Activated effector memory CD4-positive, alpha-beta T cell treated with Interleukin-2 at 50 U/mL for 16 hours (primary cell): ENCODE results near the gene ZNF786.
"Not testable (repeated sequence)": the region's sequence is repeated elsewhere in the genome, so short reads cannot be mapped to it uniquely, and the experiment has no call there.

Experiments
- DNase-seq: peaks from one replicate; pipeline ENCODE4 v3.0.0-alpha.2; 2020

ZNF786 gene

GRCh38 chr7:149090397-149091195 is at the start of gene ZNF786:
ZNF786 (minus strand) TSS chr7:149090718; CDS start chr7:149090640, 78 bp downstream.
- DNase-seq, result peak; percentile 87

DNA sequence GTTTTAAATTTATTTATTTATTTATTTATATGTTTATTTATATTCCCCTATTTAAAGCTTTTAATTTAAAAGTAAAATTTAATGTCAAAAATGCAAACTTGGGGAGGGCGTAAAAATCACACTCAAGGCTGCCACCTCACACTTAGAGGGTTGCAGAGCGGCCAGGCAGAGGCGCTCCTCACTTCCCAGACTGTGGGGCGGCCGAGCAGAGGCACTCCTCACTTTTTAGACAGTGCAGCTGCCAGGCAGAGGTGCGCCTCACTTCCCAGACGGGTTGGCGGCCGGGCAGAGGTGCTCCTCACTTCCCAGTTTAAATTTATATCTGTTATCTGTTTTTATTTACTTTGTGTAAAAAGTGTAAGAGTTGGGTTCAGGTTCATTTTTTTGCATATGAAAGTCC is 45.6 kb upstream of the ZNF786 start:
- DNase-seq, result no peak

DNA sequence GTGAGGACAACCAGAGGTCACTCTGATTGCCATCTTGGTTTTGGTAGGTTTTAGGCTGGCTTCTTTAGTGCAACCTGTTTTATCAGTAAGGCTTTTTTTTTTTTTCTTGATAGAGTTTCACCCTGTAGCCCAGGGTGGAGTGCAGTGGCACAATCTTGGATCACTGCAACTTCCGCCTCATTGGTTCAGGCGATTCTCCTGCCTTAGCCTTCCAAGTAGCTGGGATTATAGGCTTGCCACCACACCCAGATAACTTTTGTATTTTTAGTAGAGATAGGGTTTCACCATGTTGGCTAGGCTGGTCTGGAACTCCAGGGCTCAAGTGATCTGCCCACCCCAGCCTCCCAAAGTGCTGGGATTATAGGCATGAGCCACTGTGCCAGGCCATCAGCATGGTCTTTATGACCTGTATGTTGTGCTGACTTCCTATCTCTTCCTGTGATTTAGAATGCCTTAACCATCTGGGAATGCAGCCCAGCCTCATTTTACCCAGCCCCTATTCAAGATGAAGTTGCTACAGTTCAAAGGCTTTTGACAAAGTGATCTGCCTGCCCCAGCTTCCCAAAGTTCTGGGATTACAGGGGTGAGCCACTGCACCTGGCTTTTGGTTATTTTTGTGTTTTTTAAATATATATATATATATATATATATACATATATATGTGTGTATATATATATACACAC is 42.7 kb upstream of the ZNF786 start:
- no peak for DNase-seq

DNA sequence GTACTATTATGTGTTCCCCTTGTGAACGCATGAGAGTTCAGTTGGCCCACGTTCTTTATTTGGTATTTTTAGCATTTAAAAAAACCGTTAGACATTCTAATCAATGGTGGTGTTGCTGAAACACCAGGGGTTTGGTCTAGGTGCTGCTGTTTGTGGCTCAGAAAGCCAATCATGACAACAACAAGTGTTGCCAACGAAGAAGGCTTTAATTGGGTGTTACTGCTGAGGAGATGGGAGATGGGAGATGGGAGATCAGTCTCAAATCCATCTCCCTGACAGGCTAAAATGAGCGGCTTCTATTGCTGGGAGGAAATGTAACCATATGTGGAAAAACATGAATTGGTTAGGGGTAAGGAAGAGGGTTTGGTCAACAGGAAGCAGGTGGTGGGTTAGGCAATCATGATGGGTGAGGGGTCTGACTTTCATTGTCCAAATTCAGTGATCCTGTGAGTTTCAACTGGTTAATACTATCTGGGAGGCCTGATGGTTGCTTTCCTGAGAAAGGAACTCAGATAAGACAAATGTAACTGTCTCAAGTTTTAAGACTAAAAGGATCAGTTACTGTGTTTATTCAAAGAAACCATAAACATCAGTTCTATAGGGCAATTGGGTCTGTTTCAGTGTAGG is 40.2 kb upstream of the ZNF786 start:
- DNase-seq, result no peak

DNA sequence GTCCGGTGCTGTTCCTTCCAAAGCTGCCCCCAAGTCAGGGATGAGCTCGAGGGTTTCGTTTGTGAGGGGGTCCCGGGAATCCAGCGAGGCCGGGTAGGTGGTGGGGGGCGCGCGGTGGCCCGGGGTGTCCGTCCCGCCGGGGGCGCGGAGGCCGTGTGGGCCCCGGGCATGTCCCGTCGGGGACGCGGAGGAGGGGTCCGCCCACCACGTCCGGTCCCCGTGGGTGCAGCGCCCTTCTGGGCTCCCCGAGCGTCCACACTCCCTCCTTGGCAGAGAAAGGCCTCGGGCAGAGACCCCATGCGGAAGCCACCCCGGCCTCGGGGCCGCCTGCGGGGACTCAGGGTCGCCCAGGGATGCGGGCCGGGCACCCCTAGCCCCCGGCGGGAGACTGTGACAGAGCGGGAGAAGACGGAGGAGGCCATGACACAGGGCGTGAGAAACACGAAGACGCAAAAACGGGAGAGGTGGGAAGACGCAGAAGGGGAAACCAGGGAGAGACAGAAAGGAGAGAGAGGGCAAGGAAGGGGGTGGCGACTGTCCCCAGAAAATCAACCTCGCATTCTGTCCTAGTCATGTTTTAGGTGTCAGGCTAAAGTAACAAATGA is 36.2 kb upstream of the ZNF786 start:
- peak; percentile 53 for DNase-seq

- DNase-seq, result peak; percentile 94
Observed at GRCh38 chr7:149125863-149126661, 35.5 kb upstream of the ZNF786 start, which contains the start of gene ZNF425. ZNF425 (minus strand) TSS chr7:149126324; CDS start chr7:149126213, 111 bp downstream.

DNA sequence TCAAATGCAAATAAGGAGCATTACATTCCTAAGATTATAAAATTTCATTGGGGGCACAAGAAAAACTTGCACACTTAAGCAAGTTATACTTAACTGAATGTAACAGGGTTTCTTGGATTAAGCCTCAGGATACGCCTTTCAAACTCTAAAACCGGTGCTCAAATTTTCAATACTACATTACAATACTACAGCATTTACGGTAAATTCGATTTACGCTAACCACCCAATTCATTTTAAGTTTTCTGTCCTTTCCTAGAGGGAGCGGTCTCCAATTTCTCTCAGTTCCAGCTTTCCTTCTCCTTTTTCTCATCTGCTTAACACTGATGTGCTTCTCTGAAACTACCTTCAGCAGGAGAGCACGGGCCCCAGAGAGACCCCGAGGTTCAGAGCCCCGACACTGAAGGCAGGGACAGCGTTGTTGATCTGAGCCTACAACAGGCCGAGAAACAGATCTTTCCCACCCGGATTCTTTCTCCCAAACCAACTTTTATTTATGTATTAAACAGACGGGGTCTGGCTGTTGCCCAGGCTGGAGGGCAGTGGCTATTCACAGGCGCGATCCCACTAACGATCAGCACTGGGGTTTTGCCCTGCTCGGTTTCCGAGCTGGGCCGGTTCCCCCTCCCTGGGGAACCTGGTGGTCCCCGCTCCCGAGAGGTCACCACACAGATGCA is 34.8 kb upstream of the ZNF786 start:
- DNase-seq, result no peak

DNA sequence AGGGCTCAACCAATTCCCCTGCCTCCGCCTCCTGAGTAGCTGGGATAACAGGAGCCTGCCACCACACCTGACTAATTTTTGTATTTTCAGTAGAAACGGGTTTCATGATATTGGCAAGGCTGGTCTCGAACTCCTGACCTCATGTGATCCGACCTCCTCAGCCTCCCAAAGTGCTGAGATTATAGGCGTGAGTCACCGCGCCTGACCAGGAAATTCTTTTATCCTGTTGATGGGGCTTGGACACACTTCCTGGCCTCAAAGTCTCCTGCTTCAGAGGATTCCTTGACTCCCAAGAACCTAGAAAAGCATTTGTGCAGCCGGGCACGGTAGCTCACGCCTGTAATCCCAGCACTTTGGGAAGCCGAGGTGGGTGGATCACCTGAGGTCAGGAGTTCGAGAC is 19.5 kb upstream of the ZNF786 start:
- DNase-seq, result no peak

GRCh38 chr7:149104749-149105148 is 14.2 kb upstream of the ZNF786 start:
- DNase-seq, result no peak

DNA sequence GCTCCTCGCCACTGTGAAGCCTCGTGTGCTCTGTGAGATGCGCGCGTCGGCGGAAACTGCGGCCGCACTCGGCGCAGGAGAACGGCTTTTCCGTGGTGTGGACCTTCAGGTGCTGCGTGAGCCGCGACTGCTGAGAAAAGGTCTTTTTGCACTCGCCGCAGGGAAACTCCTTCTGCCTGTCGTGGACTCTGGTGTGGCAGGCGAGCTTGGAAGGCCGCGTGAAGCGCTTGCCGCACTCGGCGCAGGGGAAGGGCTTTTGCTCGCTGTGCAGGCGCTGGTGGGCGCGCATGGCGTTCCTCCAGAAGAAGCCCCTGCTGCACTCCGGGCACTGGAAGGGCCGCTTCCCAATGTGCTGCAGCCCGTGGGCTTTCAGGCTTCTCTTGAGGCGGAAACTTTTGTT is 13.7 kb upstream of the ZNF786 start:
- DNase-seq, result no peak

DNA sequence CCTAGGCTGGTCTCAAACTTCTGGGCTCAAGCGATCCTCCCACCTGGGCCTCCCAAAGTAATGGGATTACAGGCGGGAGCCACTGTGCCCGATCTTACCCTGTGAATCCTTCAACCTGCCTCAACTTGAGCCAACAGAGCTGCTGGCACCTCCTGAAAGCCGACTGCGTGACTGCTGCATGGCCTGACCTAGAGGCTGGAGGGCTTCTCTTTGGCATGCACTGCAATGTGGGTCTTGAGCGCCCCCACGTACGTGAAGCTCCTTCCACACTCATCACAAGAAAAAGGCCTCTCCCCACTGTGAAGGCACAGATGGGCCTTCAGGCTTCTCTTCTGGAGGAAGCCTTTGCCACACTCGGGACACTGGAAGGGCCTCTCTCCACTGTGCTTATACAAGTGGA is 12.9 kb upstream of the ZNF786 start:
- DNase-seq, result no peak

GRCh38 chr7:149102666-149103065 is 12.1 kb upstream of the ZNF786 start:
- no peak for DNase-seq

GRCh38 chr7:149100821-149101220 is 10.3 kb upstream of the ZNF786 start:
- no peak for DNase-seq

GRCh38 chr7:149099058-149099457 is 8.5 kb upstream of the ZNF786 start:
- DNase-seq, result no peak

DNA sequence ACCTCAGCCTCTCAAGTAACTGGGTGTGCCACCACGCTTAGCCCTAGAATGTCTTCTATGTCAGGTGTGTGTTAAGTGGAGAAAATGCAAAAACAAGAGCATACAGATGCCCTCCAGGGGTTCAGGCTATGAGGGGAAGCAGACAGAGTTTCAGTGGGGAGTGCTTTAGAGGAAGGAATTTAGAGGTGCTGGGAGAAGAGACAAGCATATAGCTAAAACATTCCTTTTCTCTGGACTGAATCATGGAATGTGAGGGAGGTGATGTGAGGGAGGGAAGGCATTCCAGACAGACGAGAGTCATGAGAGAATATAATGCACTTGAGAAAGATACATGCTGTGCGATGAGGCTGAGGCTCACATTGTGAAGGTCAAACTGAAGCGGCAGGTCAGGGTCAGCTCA is 6.6 kb upstream of the ZNF786 start:
- DNase-seq, result no peak

- DNase-seq, result no peak
Observed at GRCh38 chr7:149093228-149093627, 2.7 kb upstream of the ZNF786 start.

DNA sequence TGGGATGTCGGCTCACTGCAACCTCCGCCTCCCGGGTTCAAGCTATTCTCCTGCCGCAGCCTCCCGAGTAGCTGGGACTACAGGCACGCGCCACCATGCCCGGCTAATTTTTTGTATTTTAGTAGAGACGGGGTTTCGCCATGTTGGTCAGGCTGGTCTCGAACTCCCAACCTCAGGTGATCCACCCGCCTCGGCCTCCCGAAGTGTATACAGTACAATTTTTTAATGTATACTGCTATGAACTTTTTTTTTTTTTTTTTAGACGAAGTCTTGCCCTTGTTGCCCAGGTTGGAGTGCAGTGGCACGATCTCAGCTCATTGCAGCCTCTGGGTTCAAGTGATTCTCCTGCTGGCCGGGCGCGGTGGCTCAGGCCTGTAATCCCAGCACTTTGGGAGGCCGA is 1.7 kb upstream of the ZNF786 start:
- not testable (repeated sequence) for DNase-seq

DNA sequence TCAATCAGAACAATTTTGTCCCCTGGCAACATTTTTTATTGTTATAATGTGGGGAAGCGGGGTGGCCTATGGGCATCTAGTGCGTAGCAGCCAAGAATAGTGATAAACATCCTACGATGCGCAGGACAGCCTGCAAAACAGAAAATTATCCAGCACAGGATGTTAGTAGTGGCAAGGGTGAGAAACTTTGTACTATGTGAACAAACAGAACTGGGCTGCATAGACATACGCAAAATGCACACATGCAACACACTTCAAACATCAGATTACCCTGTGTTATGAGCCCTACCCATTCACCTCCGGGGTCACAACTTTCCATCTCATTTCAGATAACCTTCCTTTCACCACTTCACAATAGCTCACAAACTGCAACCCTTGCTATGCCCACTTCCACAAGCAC is 3.1 kb downstream of the ZNF786 start:
- DNase-seq, result no peak

DNA sequence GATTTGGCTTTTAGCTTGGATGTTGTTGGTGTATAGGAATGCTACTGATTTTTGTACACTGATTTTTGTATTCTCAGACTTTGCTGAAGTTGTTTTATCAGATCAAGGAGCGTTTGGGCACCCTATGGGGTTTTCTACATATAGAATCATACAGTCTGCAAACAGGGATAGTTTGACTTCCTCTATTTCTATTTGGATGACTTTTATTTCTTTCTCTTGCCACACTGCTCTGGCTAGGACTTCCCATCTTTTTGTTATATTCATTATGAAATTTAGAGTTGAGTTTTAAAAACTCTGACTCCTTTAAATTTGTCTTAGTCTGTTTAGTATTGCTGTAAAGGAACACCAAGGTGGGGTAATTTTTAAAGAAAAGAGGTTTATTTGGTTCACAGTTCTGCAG is 4.7 kb downstream of the ZNF786 start:
- DNase-seq, result no peak

DNA sequence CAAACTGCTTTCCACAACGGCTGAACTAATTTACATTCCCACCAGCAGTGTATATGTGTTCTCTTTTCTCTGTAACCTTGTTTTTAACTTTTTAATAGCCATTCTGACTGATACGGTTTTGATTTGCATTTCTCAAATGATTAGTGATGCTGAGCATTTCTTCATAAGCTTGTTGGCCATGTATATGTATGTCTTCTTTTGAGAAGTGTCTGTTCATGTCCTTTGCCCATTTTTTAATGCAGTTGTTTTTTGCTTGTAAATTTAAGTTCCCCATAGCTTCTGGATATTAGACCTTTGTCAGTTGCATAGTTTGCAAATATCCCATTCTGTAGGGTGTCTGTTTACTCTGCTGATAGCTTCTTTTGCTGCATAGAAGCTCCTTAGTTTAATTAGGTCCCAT is 6.1 kb downstream of the ZNF786 start:
- DNase-seq, result no peak

GRCh38 chr7:149081914-149082313 is 8.6 kb downstream of the ZNF786 start:
- DNase-seq, result no peak

GRCh38 chr7:149077594-149077993 is 12.9 kb downstream of the ZNF786 start:
- no peak for DNase-seq
